Hepatocyte (in vitro differentiated cells): ENCODE data around the gene NPTX1.

Source experiments
- CTCF ChIP-seq: fragments of 200-600 bp; sonication (generic); IDR thresholded peaks from 2 replicates; pipeline ENCODE4 v1.5.1; 2016; ENCODE audit warnings: antibody characterized with exemption, mild to moderate bottlenecking; ENCODE audit not compliant: poor library complexity
- EZH2 ChIP-seq: fragments of 200-600 bp; sonication (generic); IDR thresholded peaks from 2 replicates; pipeline ENCODE4 v1.6.1; 2016; ENCODE audit warnings: antibody characterized with exemption, mild to moderate bottlenecking, borderline replicate concordance
- EZH2phosphoT487 ChIP-seq: fragments of 200-600 bp; sonication (generic); IDR thresholded peaks from one replicate; pipeline ENCODE4 v1.6.1; 2018; ENCODE audit warnings: antibody characterized with exemption, mild to moderate bottlenecking, low read depth, moderate library complexity; ENCODE audit not compliant: unreplicated experiment, severe bottlenecking

GRCh38 chr17:80474231-80474960, 2.0 kb downstream of the NPTX1 start:
- peak; percentile 37 for TF ChIP-seq CTCF
- TF ChIP-seq EZH2: no peak
- no peak for TF ChIP-seq EZH2phosphoT487
